HG03196 (cell line): ENCODE data around the gene IFNL2.
"Not testable (repeated sequence)": the region's sequence is repeated elsewhere in the genome, so short reads cannot be mapped to it uniquely, and the experiment has no call there.

Source experiments
- ATAC-seq: cut with Tn5 transposase; IDR thresholded peaks from one replicate; pipeline ENCODE4 v1.9.1; 2021; ENCODE audit not compliant: unreplicated experiment

The IFNL2 gene

GRCh38 chr19:39252458-39252857 lies 15.7 kb upstream of the IFNL2 start:
- no peak for ATAC-seq

GRCh38 chr19:39253374-39254149 lies 14.6 kb upstream of the IFNL2 start:
- ATAC-seq, result no peak

GRCh38 chr19:39254531-39255345 lies 13.5 kb upstream of the IFNL2 start:
- no peak for ATAC-seq

- ATAC-seq, result no peak
Measured at GRCh38 chr19:39257227-39257626, 11.0 kb upstream of the IFNL2 start.

GRCh38 chr19:39261704-39262103 lies 6.5 kb upstream of the IFNL2 start:
- no peak for ATAC-seq

GRCh38 chr19:39262496-39262895 lies 5.7 kb upstream of the IFNL2 start:
- no peak for ATAC-seq

GRCh38 chr19:39263912-39264305 lies 4.3 kb upstream of the IFNL2 start:
- no peak for ATAC-seq

- no peak for ATAC-seq
Measured at GRCh38 chr19:39264306-39265290, 3.6 kb upstream of the IFNL2 start.

GRCh38 chr19:39265321-39265916 lies 2.8 kb upstream of the IFNL2 start:
- ATAC-seq, result no peak

- ATAC-seq, result not testable (repeated sequence)
Measured at GRCh38 chr19:39268531-39269223, 481 bp downstream of the IFNL2 start.

GRCh38 chr19:39269369-39269768 lies 1.2 kb downstream of the IFNL2 start:
- not testable (repeated sequence) for ATAC-seq

GRCh38 chr19:39270036-39270871 lies 2.1 kb downstream of the IFNL2 start:
- no peak for ATAC-seq

GRCh38 chr19:39273859-39274258 lies 5.7 kb downstream of the IFNL2 start:
- not testable (repeated sequence) for ATAC-seq

GRCh38 chr19:39275578-39275977 lies 7.4 kb downstream of the IFNL2 start:
- no peak for ATAC-seq

GRCh38 chr19:39276740-39277139 lies 8.5 kb downstream of the IFNL2 start:
- ATAC-seq, result no peak

- ATAC-seq, result no peak
Measured at GRCh38 chr19:39277598-39277997, 9.4 kb downstream of the IFNL2 start.

GRCh38 chr19:39282021-39282420 lies 13.8 kb downstream of the IFNL2 start:
- no peak for ATAC-seq

- ATAC-seq, result no peak
Measured at GRCh38 chr19:39284032-39284431, 15.8 kb downstream of the IFNL2 start.

GRCh38 chr19:39293394-39293793 lies 25.2 kb downstream of the IFNL2 start:
- ATAC-seq, result no peak
